ENCODE measurements around the gene CDK5RAP2. TPM values are rescaled to one million over a fixed set of nuclear protein-coding genes. Genes with fewer than 3 reads are reported as not detected.
A peak's percentile ranks its signal among the peaks of the same experiment; 100 is the strongest.

The CDK5RAP2 gene
- total RNA-seq, 6 experiments from 2014 or later = 25.9 to 61.6 (median 34.7) TPM

DNA sequence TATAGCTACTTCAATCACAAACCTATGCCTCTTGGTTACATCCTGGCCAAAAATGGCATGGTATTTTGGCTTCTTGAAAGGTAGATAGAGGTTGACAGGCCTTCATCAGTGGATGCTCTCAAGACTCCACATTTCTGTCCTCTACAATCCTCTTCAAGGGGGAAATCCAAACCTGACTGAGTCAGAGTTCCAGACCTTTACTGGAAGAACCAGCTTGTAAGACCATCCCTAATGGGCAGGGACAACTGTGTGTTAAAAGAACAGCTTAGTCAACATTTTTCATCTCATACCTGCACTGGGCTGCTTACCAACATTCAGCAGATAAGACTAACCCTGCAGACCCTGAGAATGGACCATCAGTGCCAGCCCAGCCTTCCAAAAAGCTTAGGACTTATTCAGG lies 155.7 kb downstream of the CDK5RAP2 start:
- no peak overlapping the region for H3K27ac ChIP-seq
- no peak for DNase-seq
- H3K27me3 ChIP-seq = no peaks in the 10 kb centered on the region
- H3K4me1 ChIP-seq = no peaks in the 10 kb centered on the region
- peaks cover 0 to 7% (median 0%) of the 10 kb centered on the region in 4 donors for H3K36me3 ChIP-seq
- intact Hi-C loops (cut with DNase I) = no loop called here
- no peaks in the 10 kb centered on the region for H3K9me3 ChIP-seq
- TF ChIP-seq CTCF (IDR thresholded peaks at IDR 0.05) = no peak
- TF ChIP-seq POLR2A (IDR thresholded peaks at IDR 0.05) = no peak
- H3K4me3 ChIP-seq = no peak overlapping the region
- ATAC-seq = no peak

DNA sequence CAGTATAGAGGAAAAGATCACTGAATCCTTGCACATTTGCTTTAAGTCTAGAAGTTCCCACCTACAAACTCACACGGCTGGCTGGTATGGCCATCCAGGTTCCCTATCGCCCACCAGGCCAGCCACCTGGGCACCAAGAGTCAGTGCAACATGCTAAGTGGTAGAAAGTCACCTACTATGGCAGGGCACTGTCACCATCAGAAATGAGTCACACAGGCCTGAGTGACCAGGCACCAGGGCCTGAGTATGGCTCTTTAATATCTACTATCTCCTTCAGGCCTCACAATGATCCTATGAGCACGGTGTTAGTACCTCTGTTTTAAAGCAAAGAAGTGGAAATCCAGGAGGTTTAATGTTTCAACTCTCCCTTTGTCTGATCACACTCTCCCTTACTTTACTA lies 156.2 kb downstream of the CDK5RAP2 start:
- 83% methylated on average over 3 of the region's 3 CpGs for WGBS (ENCODE audit: insufficient coverage, low coverage, low lambda C conversion rate, missing lambda C conversion rate)
- H3K36me3 ChIP-seq = peaks cover 0 to 7% (median 0%) of the 10 kb centered on the region in 4 donors
- intact Hi-C loops (cut with DNase I) = no loop called here
- DNase-seq (no peak), ATAC-seq (peak in 2 of 4 donors; percentile 29 to 37)
- no peaks in the 10 kb centered on the region for H3K4me1 ChIP-seq
- H3K27me3 ChIP-seq = no peaks in the 10 kb centered on the region
- no peak overlapping the region for H3K4me3 ChIP-seq
- no peaks in the 10 kb centered on the region for H3K9me3 ChIP-seq
- TF ChIP-seq POLR2A (IDR thresholded peaks at IDR 0.05) = no peak
- no peak for TF ChIP-seq CTCF (IDR thresholded peaks at IDR 0.05)
- H3K27ac ChIP-seq = no peak overlapping the region

DNA sequence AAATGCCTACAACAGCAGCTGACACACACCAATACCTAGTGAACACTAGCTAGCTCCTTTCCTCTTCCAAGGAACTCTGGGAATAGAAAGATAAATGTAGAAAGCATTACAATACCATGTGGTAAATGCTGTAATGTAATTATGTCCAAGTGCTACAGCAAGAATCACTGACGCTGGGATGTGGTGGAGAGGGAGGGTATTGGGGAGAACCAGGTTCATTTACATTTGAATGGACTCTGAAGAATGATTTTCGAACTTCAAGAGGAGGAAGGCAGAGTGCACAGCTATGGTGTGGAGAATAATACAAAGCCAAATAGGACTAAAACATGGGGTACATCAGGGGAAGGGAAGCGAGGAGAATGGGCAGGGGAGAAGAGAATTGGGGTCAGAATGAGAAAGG lies 158.0 kb downstream of the CDK5RAP2 start:
- H3K27ac ChIP-seq = no peak overlapping the region
- H3K4me3 ChIP-seq = no peak overlapping the region
- WGBS (ENCODE audit: insufficient coverage, low coverage, low lambda C conversion rate, missing lambda C conversion rate) = 96% methylated on average over 3 of the region's 3 CpGs
- H3K4me1 ChIP-seq = no peaks in the 10 kb centered on the region
- no peaks in the 10 kb centered on the region for H3K9me3 ChIP-seq
- H3K27me3 ChIP-seq = no peaks in the 10 kb centered on the region
- intact Hi-C loops (cut with DNase I) = no loop called here
- TF ChIP-seq CTCF (IDR thresholded peaks at IDR 0.05) (no peak), POLR2A (IDR thresholded peaks at IDR 0.05) (no peak)
- ATAC-seq (no peak), DNase-seq (no peak)
- H3K36me3 ChIP-seq = peaks cover 0 to 7% (median 0%) of the 10 kb centered on the region in 4 donors

- peaks cover 0 to 7% (median 3%) of the 10 kb centered on the region in 4 donors for H3K36me3 ChIP-seq
- WGBS (ENCODE audit: insufficient coverage, low coverage, low lambda C conversion rate, missing lambda C conversion rate) = 69% methylated on average over 4 of the region's 4 CpGs
- no peaks in the 10 kb centered on the region for H3K4me1 ChIP-seq
- TF ChIP-seq POLR2A (IDR thresholded peaks at IDR 0.05) (no peak), CTCF (IDR thresholded peaks at IDR 0.05) (no peak)
- H3K9me3 ChIP-seq = no peaks in the 10 kb centered on the region
- no peak overlapping the region for H3K4me3 ChIP-seq
- no peak for ATAC-seq
- no peak overlapping the region for H3K27ac ChIP-seq
- no peaks in the 10 kb centered on the region for H3K27me3 ChIP-seq
- intact Hi-C loops (cut with DNase I) = no loop called here
- DNase-seq = no peak
Observed at GRCh38 chr9:120418315-120418714, 161.7 kb downstream of the CDK5RAP2 start.
